NB4 (cell line): Measurements from ENCODE around the gene KCNJ18.
"Not testable (repeated sequence)": the region's sequence is repeated elsewhere in the genome, so short reads cannot be mapped to it uniquely, and the experiment has no call there.

Experiments used
- CTCF ChIP-seq: IDR thresholded peaks from one replicate; pipeline ENCODE4 v1.5.1; 2012; ENCODE audit warnings: low read depth, low read length
- POLR2A ChIP-seq: IDR thresholded peaks from 2 replicates; pipeline ENCODE4 v1.6.1; 2011; ENCODE audit warnings: mild to moderate bottlenecking; ENCODE audit not compliant: insufficient read length; ENCODE audit errors: extremely low read depth

DNA sequence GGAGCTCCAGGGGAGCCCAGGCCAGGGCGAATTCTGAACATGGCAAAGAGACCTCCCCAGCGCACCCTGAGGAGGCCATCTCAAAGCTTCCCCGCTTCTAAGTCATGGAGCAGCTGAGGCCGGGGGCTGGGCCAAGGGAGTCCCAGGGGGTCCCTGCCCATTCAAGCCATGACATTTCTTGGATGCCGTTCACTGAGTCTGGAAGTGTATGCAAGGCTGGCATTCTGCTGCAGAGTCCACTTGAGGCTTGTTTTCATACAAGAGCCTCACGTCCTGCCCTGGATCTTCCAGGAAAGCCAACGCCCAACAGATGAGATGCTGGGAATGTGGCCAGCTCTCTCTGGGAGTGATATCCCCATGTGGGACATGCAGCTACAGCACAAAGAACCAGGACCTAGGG lies 48.5 kb downstream of the KCNJ18 start:
- TF ChIP-seq CTCF, POLR2A: not testable (repeated sequence)
